ENCODE data around the gene DNAJC8. TPM values are rescaled to one million over a fixed set of nuclear protein-coding genes. Genes with fewer than 3 reads are reported as not detected.

Gene DNAJC8
- total RNA-seq, 2 donors from 2014 or later = 45.8 to 55.3 TPM

GRCh38 chr1:28259252-28259933, 26.6 kb upstream of the DNAJC8 start, which contains the start of gene SESN2:
Gene SESN2 (plus strand): TSS chr1:28259518. CDS start chr1:28259848, 330 bp downstream.
- no peaks in the 10 kb centered on the region for H3K27me3 ChIP-seq
- TF ChIP-seq, protein P1, sequence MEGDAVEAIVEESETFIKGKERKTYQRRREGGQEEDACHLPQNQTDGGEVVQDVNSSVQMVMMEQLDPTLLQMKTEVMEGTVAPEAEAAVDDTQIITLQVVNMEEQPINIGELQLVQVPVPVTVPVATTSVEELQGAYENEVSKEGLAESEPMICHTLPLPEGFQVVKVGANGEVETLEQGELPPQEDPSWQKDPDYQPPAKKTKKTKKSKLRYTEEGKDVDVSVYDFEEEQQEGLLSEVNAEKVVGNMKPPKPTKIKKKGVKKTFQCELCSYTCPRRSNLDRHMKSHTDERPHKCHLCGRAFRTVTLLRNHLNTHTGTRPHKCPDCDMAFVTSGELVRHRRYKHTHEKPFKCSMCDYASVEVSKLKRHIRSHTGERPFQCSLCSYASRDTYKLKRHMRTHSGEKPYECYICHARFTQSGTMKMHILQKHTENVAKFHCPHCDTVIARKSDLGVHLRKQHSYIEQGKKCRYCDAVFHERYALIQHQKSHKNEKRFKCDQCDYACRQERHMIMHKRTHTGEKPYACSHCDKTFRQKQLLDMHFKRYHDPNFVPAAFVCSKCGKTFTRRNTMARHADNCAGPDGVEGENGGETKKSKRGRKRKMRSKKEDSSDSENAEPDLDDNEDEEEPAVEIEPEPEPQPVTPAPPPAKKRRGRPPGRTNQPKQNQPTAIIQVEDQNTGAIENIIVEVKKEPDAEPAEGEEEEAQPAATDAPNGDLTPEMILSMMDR (IDR thresholded peaks at IDR 0.05) = no peak
- no peaks in the 10 kb centered on the region for H3K9me3 ChIP-seq
- H3K27ac ChIP-seq = peak within 1 kb of the TSS; percentile 90 to 93
- peak within 1 kb of the TSS; percentile 89 to 93 for H3K4me3 ChIP-seq
- DNase-seq (ENCODE audit: low spot score) = peak; percentile 100
- H3K4me1 ChIP-seq = peaks cover 0 to 28% of the 10 kb centered on the region in 2 donors
- no peaks in the 10 kb centered on the region for H3K36me3 ChIP-seq

DNA sequence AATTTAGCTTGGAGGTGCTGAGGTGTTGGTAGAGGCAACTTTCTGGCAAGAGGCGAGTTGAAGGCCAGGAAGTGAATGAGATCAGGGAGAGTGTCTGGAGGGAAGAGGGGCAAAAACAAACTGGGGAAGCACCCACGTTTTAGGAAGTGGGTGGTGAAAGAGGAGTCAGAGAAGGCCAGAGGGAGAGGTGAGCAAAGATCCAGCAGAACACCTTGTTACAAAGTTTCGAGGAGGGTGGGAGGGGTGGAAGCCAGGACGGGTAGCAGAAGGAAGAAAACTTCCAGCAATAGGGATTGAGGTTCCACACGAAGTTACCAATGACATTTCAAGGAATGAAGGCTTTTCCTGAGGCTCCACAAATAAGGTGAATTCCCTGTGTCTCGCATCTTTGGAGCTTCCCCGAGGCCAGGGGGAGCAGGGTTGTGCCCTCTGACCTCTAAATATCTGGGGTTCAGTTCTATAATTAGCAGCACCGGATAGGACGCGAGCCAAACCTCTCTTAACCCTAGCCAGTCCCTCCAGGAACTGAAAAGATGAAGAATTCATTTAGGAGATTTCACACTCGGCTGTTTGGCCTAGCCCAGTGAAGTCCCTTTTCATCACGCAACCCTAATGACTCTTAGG, 25.9 kb upstream of the DNAJC8 start:
- H3K9me3 ChIP-seq = no peaks in the 10 kb centered on the region
- no peaks in the 10 kb centered on the region for H3K36me3 ChIP-seq
- H3K27me3 ChIP-seq = no peaks in the 10 kb centered on the region
- H3K27ac ChIP-seq = peak overlapping the region; percentile 47 to 73
- TF ChIP-seq, protein P1 (IDR thresholded peaks at IDR 0.05) = no peak
- no peak for DNase-seq (ENCODE audit: low spot score)
- peaks cover 0 to 28% of the 10 kb centered on the region in 2 donors for H3K4me1 ChIP-seq
- peak overlapping the region in 1 of 2 donors; percentile 93 for H3K4me3 ChIP-seq

DNA sequence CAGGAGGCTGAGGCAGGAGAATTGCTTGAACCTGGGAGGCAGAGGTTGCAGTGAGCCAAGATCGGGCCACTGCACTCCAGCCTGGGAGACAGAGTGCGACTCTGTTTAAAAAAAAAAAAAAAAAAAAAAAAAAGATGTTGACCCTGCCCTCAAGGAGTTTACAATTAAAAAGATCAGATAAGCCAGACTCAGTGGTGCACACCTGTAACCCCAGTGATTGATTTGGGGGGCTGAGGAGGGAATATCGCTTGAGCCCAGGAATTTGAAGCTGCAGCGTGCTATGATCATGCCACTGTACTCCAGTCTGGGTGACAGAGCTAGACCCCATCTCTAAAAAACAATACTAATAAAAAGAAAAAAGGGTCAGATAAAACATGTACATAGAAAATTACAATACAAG, 24.9 kb upstream of the DNAJC8 start:
- Histone ChIP-seq H3K4me1 (peaks cover 0 to 20% of the 10 kb centered on the region in 2 donors), H3K36me3 (no peaks in the 10 kb centered on the region), H3K27ac (no peak overlapping the region), H3K9me3 (no peaks in the 10 kb centered on the region), H3K27me3 (no peaks in the 10 kb centered on the region), H3K4me3 (no peak overlapping the region)
- DNase-seq (ENCODE audit: low spot score) = no peak
- TF ChIP-seq, protein P1 (IDR thresholded peaks at IDR 0.05) = no peak

- Histone ChIP-seq H3K9me3 (no peaks in the 10 kb centered on the region), H3K27me3 (no peaks in the 10 kb centered on the region), H3K27ac (no peak overlapping the region), H3K4me1 (peaks cover 0 to 16% of the 10 kb centered on the region in 2 donors), H3K36me3 (no peaks in the 10 kb centered on the region), H3K4me3 (no peak overlapping the region)
- TF ChIP-seq, protein P1 (IDR thresholded peaks at IDR 0.05) = no peak
- DNase-seq (ENCODE audit: low spot score) = no peak
Observed at GRCh38 chr1:28256197-28256827, 23.5 kb upstream of the DNAJC8 start.

DNA sequence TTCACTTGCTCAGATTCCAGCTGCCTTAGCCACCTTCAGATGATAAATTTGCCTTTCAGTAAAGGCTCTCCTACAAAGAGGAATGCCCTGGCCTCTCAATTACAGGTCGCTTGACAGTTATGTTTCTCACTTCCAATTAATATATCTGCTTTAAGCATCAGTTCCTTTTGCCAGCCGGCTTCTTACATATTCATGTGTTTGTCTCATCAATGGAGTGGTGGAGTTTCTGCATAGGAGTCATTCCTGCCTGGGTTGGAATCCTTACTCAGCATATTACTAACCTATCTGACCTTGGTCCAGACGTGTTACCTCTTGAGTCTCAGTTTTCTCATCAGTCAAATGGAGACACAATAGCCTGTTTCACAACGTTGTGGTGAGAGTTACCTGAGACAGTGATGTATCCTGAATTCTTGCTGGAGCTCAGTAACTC, 17.1 kb upstream of the DNAJC8 start:
- H3K4me3 ChIP-seq = no peak overlapping the region
- peaks cover 0 to 39% of the 10 kb centered on the region in 2 donors for H3K4me1 ChIP-seq
- no peak for DNase-seq (ENCODE audit: low spot score)
- no peaks in the 10 kb centered on the region for H3K36me3 ChIP-seq
- TF ChIP-seq, protein P1 (IDR thresholded peaks at IDR 0.05) = no peak
- peak overlapping the region in 1 of 2 donors; percentile 85 for H3K27ac ChIP-seq
- no peaks in the 10 kb centered on the region for H3K27me3 ChIP-seq
- H3K9me3 ChIP-seq = no peaks in the 10 kb centered on the region
